Measurements from ENCODE around the gene MRPS18A. TPM values are rescaled to one million over a fixed set of nuclear protein-coding genes. Genes with fewer than 3 reads are reported as not detected.
A peak's percentile ranks its signal among the peaks of the same experiment; 100 is the strongest.
"Not testable (repeated sequence)": the region's sequence is repeated elsewhere in the genome, so short reads cannot be mapped to it uniquely, and the experiment has no call there.

The MRPS18A gene
- polyA plus RNA-seq, 4 donors: 51.2 to 107 (median 65.1) TPM

DNA sequence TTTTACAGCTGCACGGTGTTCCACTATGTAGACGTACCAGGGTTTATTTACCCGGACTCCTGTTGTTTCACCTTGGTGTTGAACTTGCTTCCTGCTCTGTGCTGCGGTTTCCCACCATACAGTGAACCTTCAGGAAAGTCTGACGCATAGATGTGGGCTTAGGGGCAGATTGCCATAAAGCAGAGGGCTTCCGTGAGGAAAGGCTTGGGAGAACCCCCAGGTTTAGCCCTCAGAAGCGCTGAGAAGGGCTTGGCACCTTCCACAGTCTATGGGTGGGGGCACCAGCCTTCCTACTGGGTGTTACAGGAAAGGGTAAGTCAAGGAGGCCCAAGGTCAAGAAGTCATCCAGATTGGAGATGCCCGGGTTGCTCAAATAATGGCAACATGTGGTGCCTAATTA, 19.2 kb upstream of the MRPS18A start:
- DNase-seq (no peak), FAIRE-seq (no peak)
- Histone ChIP-seq H3K9me3 (ENCODE audit: control insufficient read depth in 2 of 2, insufficient read depth in 1 of 2, low read depth in 1 of 2, low read length in 1 of 2) (no peaks in the 10 kb centered on the region), H3K36me3 (ENCODE audit: control insufficient read depth in 3 of 3, insufficient read depth in 2 of 3, low read depth in 1 of 3, low read length in 3 of 3) (no peaks in the 10 kb centered on the region), H3K4me1 (ENCODE audit: control insufficient read depth in 3 of 3, insufficient read depth in 2 of 3, low read depth in 1 of 3, low read length in 2 of 3) (peaks cover 0 to 60% (median 19%) of the 10 kb centered on the region in 3 donors), H3K4me3 (ENCODE audit: low read depth in 1 of 3, low read length in 3 of 3) (no peak overlapping the region), H3K27me3 (ENCODE audit: control insufficient read depth in 3 of 3, insufficient read depth in 3 of 3, low read length in 3 of 3) (no peaks in the 10 kb centered on the region), H3K27ac (ENCODE audit: low read depth in 1 of 3, low read length in 2 of 3) (peak overlapping the region in 2 of 3 donors; percentile 71 to 80)
- 62 to 74% (median 67%) methylated on average over 8 of the region's 8 CpGs for WGBS, 3 donors

GRCh38 chr6:43705996-43706395, 18.4 kb upstream of the MRPS18A start:
- no peak for FAIRE-seq
- Histone ChIP-seq H3K9me3 (ENCODE audit: control insufficient read depth in 2 of 2, insufficient read depth in 1 of 2, low read depth in 1 of 2, low read length in 1 of 2) (no peaks in the 10 kb centered on the region), H3K4me1 (ENCODE audit: control insufficient read depth in 3 of 3, insufficient read depth in 2 of 3, low read depth in 1 of 3, low read length in 2 of 3) (peaks cover 0 to 60% (median 20%) of the 10 kb centered on the region in 3 donors), H3K27ac (ENCODE audit: low read depth in 1 of 3, low read length in 2 of 3) (peak overlapping the region in 2 of 3 donors; percentile 71 to 80), H3K36me3 (ENCODE audit: control insufficient read depth in 3 of 3, insufficient read depth in 2 of 3, low read depth in 1 of 3, low read length in 3 of 3) (no peaks in the 10 kb centered on the region), H3K4me3 (ENCODE audit: low read depth in 1 of 3, low read length in 3 of 3) (no peak overlapping the region), H3K27me3 (ENCODE audit: control insufficient read depth in 3 of 3, insufficient read depth in 3 of 3, low read length in 3 of 3) (no peaks in the 10 kb centered on the region)
- no peak for DNase-seq
- 42 to 64% (median 54%) methylated on average over 3 of the region's 3 CpGs for WGBS, 3 donors

DNA sequence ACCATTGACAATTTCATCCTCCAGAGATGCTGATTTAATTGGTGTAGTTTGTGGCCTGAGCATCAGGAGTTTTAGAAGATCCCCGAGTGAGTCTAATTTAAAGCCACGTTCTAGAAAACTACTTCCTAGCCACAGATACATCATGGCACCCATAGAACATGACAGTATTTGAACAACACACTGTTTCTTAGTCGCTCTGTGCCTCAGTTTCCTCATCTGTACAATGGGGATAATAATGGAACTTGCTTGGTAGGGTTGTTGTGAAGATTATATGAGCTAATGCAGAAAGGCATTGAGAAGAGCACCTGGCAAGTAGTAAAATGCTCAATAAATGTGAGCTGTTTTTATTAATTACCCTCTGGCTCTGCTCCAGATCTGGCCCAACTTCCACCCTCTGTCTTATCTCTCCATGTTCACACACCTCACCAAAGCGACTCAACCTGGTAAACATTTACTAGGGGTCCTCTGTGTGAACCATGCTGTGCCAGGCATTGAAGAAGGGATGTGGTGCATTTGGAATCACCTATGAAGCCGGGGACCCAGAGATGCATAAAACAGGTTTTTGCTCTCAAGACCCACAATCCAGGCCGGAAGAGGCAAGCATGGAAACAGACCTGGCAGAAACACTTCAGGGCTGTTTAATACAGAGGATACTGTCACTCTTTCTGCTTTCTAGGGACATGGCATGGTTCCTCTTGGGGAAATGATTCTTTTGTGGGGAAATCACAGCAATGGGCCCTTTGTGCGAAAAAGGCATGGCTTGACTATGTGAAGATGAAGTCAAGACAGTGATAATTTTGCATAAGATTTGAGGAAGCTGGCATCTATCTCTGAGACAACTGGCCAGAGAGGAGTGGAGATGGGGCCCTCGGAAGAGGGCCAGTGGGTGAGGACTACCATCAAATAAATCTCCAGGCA, 16.2 kb upstream of the MRPS18A start:
- Histone ChIP-seq H3K27me3 (ENCODE audit: control insufficient read depth in 3 of 3, insufficient read depth in 3 of 3, low read length in 3 of 3) (no peaks in the 10 kb centered on the region), H3K4me3 (ENCODE audit: low read depth in 1 of 3, low read length in 3 of 3) (no peak overlapping the region), H3K4me1 (ENCODE audit: control insufficient read depth in 3 of 3, insufficient read depth in 2 of 3, low read depth in 1 of 3, low read length in 2 of 3) (peaks cover 0 to 67% (median 24%) of the 10 kb centered on the region in 3 donors), H3K9me3 (ENCODE audit: control insufficient read depth in 2 of 2, insufficient read depth in 1 of 2, low read depth in 1 of 2, low read length in 1 of 2) (no peaks in the 10 kb centered on the region), H3K27ac (ENCODE audit: low read depth in 1 of 3, low read length in 2 of 3) (peak overlapping the region in 2 of 3 donors; percentile 79 to 95), H3K36me3 (ENCODE audit: control insufficient read depth in 3 of 3, insufficient read depth in 2 of 3, low read depth in 1 of 3, low read length in 3 of 3) (no peaks in the 10 kb centered on the region)
- WGBS, 3 donors: 20 to 61% (median 35%) methylated on average over 8 of the region's 8 CpGs
- DNase-seq (peak; percentile 77 to 90), FAIRE-seq (no peak)

GRCh38 chr6:43702534-43703440, 15.2 kb upstream of the MRPS18A start:
- DNase-seq (peak; percentile 91 to 93), FAIRE-seq (no peak)
- Histone ChIP-seq H3K4me3 (ENCODE audit: low read depth in 1 of 3, low read length in 3 of 3) (no peak overlapping the region), H3K36me3 (ENCODE audit: control insufficient read depth in 3 of 3, insufficient read depth in 2 of 3, low read depth in 1 of 3, low read length in 3 of 3) (no peaks in the 10 kb centered on the region), H3K4me1 (ENCODE audit: control insufficient read depth in 3 of 3, insufficient read depth in 2 of 3, low read depth in 1 of 3, low read length in 2 of 3) (peaks cover 0 to 72% (median 23%) of the 10 kb centered on the region in 3 donors), H3K9me3 (ENCODE audit: control insufficient read depth in 2 of 2, insufficient read depth in 1 of 2, low read depth in 1 of 2, low read length in 1 of 2) (no peaks in the 10 kb centered on the region), H3K27me3 (ENCODE audit: control insufficient read depth in 3 of 3, insufficient read depth in 3 of 3, low read length in 3 of 3) (no peaks in the 10 kb centered on the region), H3K27ac (ENCODE audit: low read depth in 1 of 3, low read length in 2 of 3) (peak overlapping the region; percentile 26 to 95 (median 79))
- WGBS, 3 donors: 14 to 25% (median 22%) methylated on average over 13 to 15 of the region's 15 CpGs

DNA sequence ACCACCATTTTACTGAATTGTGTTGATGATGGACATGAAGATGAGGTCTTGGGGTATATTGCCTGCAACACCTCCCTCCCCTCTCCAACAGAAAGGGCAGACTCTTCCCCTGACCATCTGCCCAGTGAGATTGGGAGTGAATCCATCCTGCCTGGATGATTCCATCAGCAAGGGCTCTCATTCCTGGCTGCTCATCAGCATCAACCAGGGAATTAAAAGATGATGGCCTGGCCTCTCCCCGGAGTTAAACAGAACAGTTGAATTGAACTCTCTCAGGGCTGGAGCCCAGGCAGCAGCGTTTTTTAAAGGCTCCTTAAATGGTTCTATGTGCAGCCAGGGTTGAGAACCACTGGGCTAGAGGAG, 14.6 kb upstream of the MRPS18A start:
- Histone ChIP-seq H3K27me3 (ENCODE audit: control insufficient read depth in 3 of 3, insufficient read depth in 3 of 3, low read length in 3 of 3) (no peaks in the 10 kb centered on the region), H3K4me3 (ENCODE audit: low read depth in 1 of 3, low read length in 3 of 3) (no peak overlapping the region), H3K27ac (ENCODE audit: low read depth in 1 of 3, low read length in 2 of 3) (peak overlapping the region; percentile 2 to 95 (median 79)), H3K36me3 (ENCODE audit: control insufficient read depth in 3 of 3, insufficient read depth in 2 of 3, low read depth in 1 of 3, low read length in 3 of 3) (no peaks in the 10 kb centered on the region), H3K4me1 (ENCODE audit: control insufficient read depth in 3 of 3, insufficient read depth in 2 of 3, low read depth in 1 of 3, low read length in 2 of 3) (peaks cover 0 to 66% (median 23%) of the 10 kb centered on the region in 3 donors), H3K9me3 (ENCODE audit: control insufficient read depth in 2 of 2, insufficient read depth in 1 of 2, low read depth in 1 of 2, low read length in 1 of 2) (no peaks in the 10 kb centered on the region)
- no peak for FAIRE-seq
- WGBS, 3 donors: 5 to 30% (median 26%) methylated on average over 2 of the region's 2 CpGs
- no peak for DNase-seq

GRCh38 chr6:43700939-43701560, 13.5 kb upstream of the MRPS18A start:
- not testable (repeated sequence) for H3K9me3 ChIP-seq (ENCODE audit: control insufficient read depth in 2 of 2, insufficient read depth in 1 of 2, low read depth in 1 of 2, low read length in 1 of 2); DNase-seq; H3K36me3 ChIP-seq (ENCODE audit: control insufficient read depth in 3 of 3, insufficient read depth in 2 of 3, low read depth in 1 of 3, low read length in 3 of 3); FAIRE-seq; H3K27me3 ChIP-seq (ENCODE audit: control insufficient read depth in 3 of 3, insufficient read depth in 3 of 3, low read length in 3 of 3); H3K4me3 ChIP-seq (ENCODE audit: low read depth in 1 of 3, low read length in 3 of 3)
- WGBS, 3 donors: 60 to 75% (median 61%) methylated on average over 9 to 10 of the region's 10 CpGs
- Histone ChIP-seq H3K27ac (ENCODE audit: low read depth in 1 of 3, low read length in 2 of 3) (peak overlapping the region in 1 of 3 donors; percentile 40), H3K4me1 (ENCODE audit: control insufficient read depth in 3 of 3, insufficient read depth in 2 of 3, low read depth in 1 of 3, low read length in 2 of 3) (peaks cover 0 to 61% (median 17%) of the 10 kb centered on the region in 3 donors)

- Histone ChIP-seq H3K9me3 (ENCODE audit: control insufficient read depth in 2 of 2, insufficient read depth in 1 of 2, low read depth in 1 of 2, low read length in 1 of 2) (no peaks in the 10 kb centered on the region), H3K4me3 (ENCODE audit: low read depth in 1 of 3, low read length in 3 of 3) (no peak overlapping the region), H3K27me3 (ENCODE audit: control insufficient read depth in 3 of 3, insufficient read depth in 3 of 3, low read length in 3 of 3) (no peaks in the 10 kb centered on the region), H3K4me1 (ENCODE audit: control insufficient read depth in 3 of 3, insufficient read depth in 2 of 3, low read depth in 1 of 3, low read length in 2 of 3) (peaks cover 0 to 64% (median 14%) of the 10 kb centered on the region in 3 donors), H3K36me3 (ENCODE audit: control insufficient read depth in 3 of 3, insufficient read depth in 2 of 3, low read depth in 1 of 3, low read length in 3 of 3) (no peaks in the 10 kb centered on the region), H3K27ac (ENCODE audit: low read depth in 1 of 3, low read length in 2 of 3) (peak overlapping the region; percentile 55 to 93 (median 89))
- peak; percentile 78 to 81 for DNase-seq
- 9 to 34% (median 21%) methylated on average over 7 of the region's 7 CpGs for WGBS, 3 donors
- no peak for FAIRE-seq
These were observed 12.1 kb upstream of the MRPS18A start for GRCh38 chr6:43699564-43700186.

Measured in small intestine (tissue), 7 donors.